Osteocyte (in vitro differentiated cells): ENCODE results near the gene OR4K5. TPM values are rescaled to one million over a fixed set of nuclear protein-coding genes. Genes with fewer than 3 reads are reported as not detected.

Experiments used
- DNase-seq: peaks from one replicate; pipeline ENCODE4 v3.0.0; 2021; ENCODE audit warnings: mixed read lengths; ENCODE audit not compliant: unreplicated experiment; ENCODE audit errors: extremely low spot score
- H3K27ac Mint-ChIP-seq: one replicate; pipeline ENCODE4 v1.8.0; 2021; ENCODE audit warnings: mild to moderate bottlenecking, mixed read lengths; ENCODE audit not compliant: unreplicated experiment
- H3K27me3 Mint-ChIP-seq: one replicate; pipeline ENCODE4 v1.8.0; 2021; ENCODE audit warnings: mixed read lengths; ENCODE audit not compliant: unreplicated experiment
- H3K36me3 Mint-ChIP-seq: one replicate; pipeline ENCODE4 v1.8.0; 2021; ENCODE audit warnings: mixed read lengths; ENCODE audit not compliant: unreplicated experiment
- H3K4me1 Mint-ChIP-seq: one replicate; pipeline ENCODE4 v1.8.0; 2021; ENCODE audit warnings: mixed read lengths; ENCODE audit not compliant: unreplicated experiment
- H3K4me3 Mint-ChIP-seq: one replicate; pipeline ENCODE4 v1.8.0; 2021; ENCODE audit warnings: mild to moderate bottlenecking, moderate library complexity, mixed read lengths; ENCODE audit not compliant: unreplicated experiment
- H3K9me3 Mint-ChIP-seq: one replicate; pipeline ENCODE4 v1.8.0; 2021; ENCODE audit warnings: mixed read lengths; ENCODE audit not compliant: unreplicated experiment
- long read RNA-seq: library from polyadenylated mRNA; unstranded; transcript quantifications from one replicate; pipeline ENCODE4 v2.0.0, GENCODE V29; 2021
- total RNA-seq: library from RNA; stranded (reverse); gene quantifications from 2 replicates; pipeline ENCODE4 v1.2.1, GENCODE V29; 2021
- TF ChIP-seq, protein P1 (sequence below): fragments of 200-600 bp; sonication (generic); IDR thresholded peaks from 2 replicates; pipeline ENCODE4 v1.5.0; 2021; ENCODE audit warnings: antibody characterized with exemption, mild to moderate bottlenecking, moderate library complexity

Gene OR4K5, protein sequence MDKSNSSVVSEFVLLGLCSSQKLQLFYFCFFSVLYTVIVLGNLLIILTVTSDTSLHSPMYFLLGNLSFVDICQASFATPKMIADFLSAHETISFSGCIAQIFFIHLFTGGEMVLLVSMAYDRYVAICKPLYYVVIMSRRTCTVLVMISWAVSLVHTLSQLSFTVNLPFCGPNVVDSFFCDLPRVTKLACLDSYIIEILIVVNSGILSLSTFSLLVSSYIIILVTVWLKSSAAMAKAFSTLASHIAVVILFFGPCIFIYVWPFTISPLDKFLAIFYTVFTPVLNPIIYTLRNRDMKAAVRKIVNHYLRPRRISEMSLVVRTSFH
- total RNA-seq = not detected in 2 replicates
- long read RNA-seq = 0 reads

DNA sequence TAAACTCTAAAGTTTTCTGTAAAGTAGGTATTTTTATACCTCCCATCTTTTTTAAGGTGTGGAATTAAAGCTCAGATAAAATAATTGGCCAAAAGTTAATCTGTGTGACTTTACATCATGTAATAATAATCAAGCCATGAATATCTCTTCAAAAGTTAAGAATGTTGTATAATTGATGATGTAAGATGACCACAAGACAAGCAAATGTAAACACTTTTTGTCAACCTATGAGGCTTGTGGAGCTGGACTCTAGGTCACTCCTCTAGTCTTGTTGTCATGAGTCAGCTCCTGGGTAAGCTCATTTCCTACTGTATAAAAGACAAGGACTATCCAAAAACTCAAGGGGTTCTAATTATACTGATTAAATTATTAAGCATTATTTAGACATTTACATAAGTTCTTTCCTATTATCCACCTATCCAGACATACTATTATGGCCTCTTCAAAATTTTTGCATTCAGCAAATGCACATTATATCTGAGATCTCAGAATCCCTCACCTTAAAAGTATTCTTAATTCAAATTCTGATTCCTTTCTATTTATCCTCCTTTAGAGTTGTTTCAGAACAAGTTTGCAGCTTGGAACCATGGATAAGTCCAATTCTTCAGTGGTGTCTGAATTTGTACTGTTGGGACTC is at the start of gene OR4K5:
Gene OR4K5 (plus strand): TSS at position 587 of the 637 bp plus-strand sequence. CDS start 0 bp downstream, at position 587.
- H3K27ac Mint-ChIP-seq = no peak within 1 kb of the TSS

DNA sequence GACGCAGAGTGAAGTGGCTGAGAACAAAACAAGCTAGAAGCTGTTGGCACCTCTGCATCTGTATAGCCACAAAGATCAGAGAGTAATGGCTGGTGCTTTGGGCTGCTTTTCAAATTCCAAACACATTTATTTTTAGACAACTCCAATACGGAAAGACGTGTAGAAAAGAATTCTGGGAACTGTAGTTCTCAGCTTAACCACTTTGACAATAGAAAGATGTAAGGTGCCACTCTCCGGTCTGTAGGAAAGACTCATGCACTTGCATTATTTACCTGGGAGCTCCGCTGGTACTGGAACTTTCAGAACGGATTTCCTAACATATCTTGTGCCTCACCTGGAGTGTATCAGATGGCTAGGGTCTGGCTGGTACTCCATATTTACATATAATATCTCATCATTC is 47.2 kb upstream of the OR4K5 start:
- Mint-ChIP-seq H3K9me3 (peaks cover 34% of the 10 kb centered on the region), H3K27me3 (no peaks in the 10 kb centered on the region), H3K36me3 (no peaks in the 10 kb centered on the region), H3K27ac (no peak overlapping the region), H3K4me1 (no peaks in the 10 kb centered on the region), H3K4me3 (no peak overlapping the region)
- TF ChIP-seq, protein P1, sequence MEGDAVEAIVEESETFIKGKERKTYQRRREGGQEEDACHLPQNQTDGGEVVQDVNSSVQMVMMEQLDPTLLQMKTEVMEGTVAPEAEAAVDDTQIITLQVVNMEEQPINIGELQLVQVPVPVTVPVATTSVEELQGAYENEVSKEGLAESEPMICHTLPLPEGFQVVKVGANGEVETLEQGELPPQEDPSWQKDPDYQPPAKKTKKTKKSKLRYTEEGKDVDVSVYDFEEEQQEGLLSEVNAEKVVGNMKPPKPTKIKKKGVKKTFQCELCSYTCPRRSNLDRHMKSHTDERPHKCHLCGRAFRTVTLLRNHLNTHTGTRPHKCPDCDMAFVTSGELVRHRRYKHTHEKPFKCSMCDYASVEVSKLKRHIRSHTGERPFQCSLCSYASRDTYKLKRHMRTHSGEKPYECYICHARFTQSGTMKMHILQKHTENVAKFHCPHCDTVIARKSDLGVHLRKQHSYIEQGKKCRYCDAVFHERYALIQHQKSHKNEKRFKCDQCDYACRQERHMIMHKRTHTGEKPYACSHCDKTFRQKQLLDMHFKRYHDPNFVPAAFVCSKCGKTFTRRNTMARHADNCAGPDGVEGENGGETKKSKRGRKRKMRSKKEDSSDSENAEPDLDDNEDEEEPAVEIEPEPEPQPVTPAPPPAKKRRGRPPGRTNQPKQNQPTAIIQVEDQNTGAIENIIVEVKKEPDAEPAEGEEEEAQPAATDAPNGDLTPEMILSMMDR = no peak
- DNase-seq = no peak

More for the DNA sequence above, at the start of gene OR4K5:
- no peak for DNase-seq
- TF ChIP-seq, protein P1 = no peak
- H3K9me3 Mint-ChIP-seq = no peaks in the 10 kb centered on the region
- no peak within 1 kb of the TSS for H3K4me3 Mint-ChIP-seq
- no peaks in the 10 kb centered on the region for H3K27me3 Mint-ChIP-seq
- H3K4me1 Mint-ChIP-seq = no peaks in the 10 kb centered on the region
- H3K36me3 Mint-ChIP-seq = no peaks in the 10 kb centered on the region

DNA sequence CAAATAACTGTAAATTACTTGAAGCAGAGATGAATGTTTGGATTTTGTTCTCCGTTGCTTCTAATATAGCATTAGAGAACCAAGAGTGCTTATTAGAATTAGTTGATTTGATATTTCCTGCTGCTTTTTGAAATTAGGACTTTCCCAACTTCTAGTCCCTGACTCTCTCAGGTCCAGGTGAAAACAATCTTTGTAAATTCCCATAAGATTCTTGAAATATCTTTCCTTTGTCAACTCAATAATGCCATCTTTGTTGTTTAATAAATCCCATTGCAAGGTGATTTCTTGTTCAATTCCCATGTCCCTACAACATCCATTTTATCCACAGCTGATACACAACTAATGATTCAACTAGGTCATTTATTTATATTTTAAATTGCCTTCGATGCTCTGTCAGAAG is 45.6 kb upstream of the OR4K5 start, which contains the start of gene OR4K2:
Gene OR4K2 (plus strand): TSS at position 301 of the 400 bp plus-strand sequence. CDS start 1,126 bp downstream, outside the sequence.
- Mint-ChIP-seq H3K4me3 (no peak within 1 kb of the TSS), H3K4me1 (no peaks in the 10 kb centered on the region), H3K9me3 (peaks cover 48% of the 10 kb centered on the region), H3K27ac (no peak within 1 kb of the TSS), H3K36me3 (no peaks in the 10 kb centered on the region), H3K27me3 (no peaks in the 10 kb centered on the region)
- DNase-seq = no peak
- TF ChIP-seq, protein P1 = no peak

DNA sequence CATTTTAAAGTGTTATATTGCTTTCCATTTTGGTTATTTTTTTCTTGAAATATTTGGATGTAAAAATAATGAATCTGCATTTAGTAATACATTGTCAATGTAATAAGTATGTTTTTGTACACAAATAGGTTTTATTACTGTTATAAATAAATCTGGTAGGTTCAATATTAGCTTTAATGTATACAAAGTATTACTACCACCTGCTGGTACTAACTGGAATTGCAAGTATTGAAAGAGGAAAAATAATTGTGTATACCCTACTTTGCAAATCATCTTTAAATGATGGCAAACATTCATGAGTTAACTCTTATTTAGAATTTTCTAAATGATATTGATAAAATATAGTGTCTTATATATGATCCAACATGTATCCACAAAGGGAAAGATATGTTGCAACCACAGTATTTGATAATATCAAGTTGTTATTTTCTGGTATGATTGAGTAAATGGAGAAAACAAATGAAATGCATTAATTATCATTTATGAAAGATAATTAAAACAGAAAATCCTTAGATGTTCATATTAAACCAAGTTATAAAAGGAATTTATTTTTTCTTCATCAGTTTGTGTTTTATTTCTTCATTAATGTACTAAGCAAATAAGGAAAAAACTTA is 42.3 kb upstream of the OR4K5 start:
- H3K4me1 Mint-ChIP-seq = no peaks in the 10 kb centered on the region
- H3K36me3 Mint-ChIP-seq = no peaks in the 10 kb centered on the region
- H3K9me3 Mint-ChIP-seq = peaks cover 46% of the 10 kb centered on the region
- TF ChIP-seq, protein P1 = no peak
- H3K27ac Mint-ChIP-seq = no peak overlapping the region
- no peaks in the 10 kb centered on the region for H3K27me3 Mint-ChIP-seq
- H3K4me3 Mint-ChIP-seq = no peak overlapping the region
- no peak for DNase-seq

DNA sequence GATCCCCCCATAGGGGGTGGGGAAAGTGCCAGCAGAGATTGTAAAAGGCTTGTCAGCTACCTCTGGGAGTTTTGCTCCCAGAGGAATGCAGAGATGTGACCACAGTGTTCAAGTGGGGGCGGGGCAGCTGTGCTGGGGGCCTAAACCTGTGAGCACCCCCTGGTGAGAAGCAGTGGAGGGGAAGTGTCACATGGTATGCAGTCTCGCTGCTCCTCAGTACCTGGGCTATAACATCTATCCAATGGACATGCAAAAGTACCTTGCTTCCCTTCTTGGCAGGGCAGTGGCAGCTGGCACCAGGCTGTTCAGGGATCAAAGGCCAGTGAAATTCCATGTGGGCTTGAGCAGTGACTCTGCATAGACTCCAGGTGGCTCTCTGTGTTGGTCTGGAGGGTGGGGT is 25.1 kb upstream of the OR4K5 start:
- Mint-ChIP-seq H3K4me3 (no peak overlapping the region), H3K27ac (no peak overlapping the region), H3K4me1 (no peaks in the 10 kb centered on the region), H3K27me3 (no peaks in the 10 kb centered on the region), H3K36me3 (no peaks in the 10 kb centered on the region), H3K9me3 (peaks cover 67% of the 10 kb centered on the region)
- DNase-seq = no peak
- TF ChIP-seq, protein P1 = no peak
